ENCODE measurements around the gene NEDD9.

The NEDD9 gene

GRCh38 chr6:11272491-11273192 is 40.2 kb upstream of the NEDD9 start:
- TF ChIP-seq ZNF70 (CRISPR knock-in tag; IDR thresholded peaks at IDR 0.05) = no peak
- no peak for TF ChIP-seq SNAI2 (CRISPR knock-in tag; IDR thresholded peaks at IDR 0.05)
- no peak for TF ChIP-seq ESRRG (CRISPR knock-in tag; IDR thresholded peaks at IDR 0.05)
- TF ChIP-seq PPARA (CRISPR knock-in tag; IDR thresholded peaks at IDR 0.05; ENCODE audit: borderline replicate concordance) = no peak
- no peak for TF ChIP-seq BACH2 (CRISPR knock-in tag; IDR thresholded peaks at IDR 0.05; ENCODE audit: borderline replicate concordance)

GRCh38 chr6:11271228-11272020 is 39.0 kb upstream of the NEDD9 start:
- no peak for ATAC-seq

More at GRCh38 chr6:11272491-11273192, 40.2 kb upstream of the NEDD9 start:
- ATAC-seq = peak; percentile 51

GRCh38 chr6:11270030-11271027 is 37.9 kb upstream of the NEDD9 start:
- TF ChIP-seq PPARA (CRISPR knock-in tag; IDR thresholded peaks at IDR 0.05; ENCODE audit: borderline replicate concordance) (0 out of 2 replicates have a peak, but pooled peaks have one; percentile 37), ZFP3 (CRISPR knock-in tag; IDR thresholded peaks at IDR 0.05) (peak; percentile 69; the same call in 1 of the 2 replicates), ZC3H10 (CRISPR knock-in tag; IDR thresholded peaks at IDR 0.05) (no peak), TCF4 (CRISPR knock-in tag; IDR thresholded peaks at IDR 0.05; ENCODE audit: borderline replicate concordance) (peak; percentile 83; the same call in 1 of the 2 replicates)
- TF ChIP-seq, protein P1, sequence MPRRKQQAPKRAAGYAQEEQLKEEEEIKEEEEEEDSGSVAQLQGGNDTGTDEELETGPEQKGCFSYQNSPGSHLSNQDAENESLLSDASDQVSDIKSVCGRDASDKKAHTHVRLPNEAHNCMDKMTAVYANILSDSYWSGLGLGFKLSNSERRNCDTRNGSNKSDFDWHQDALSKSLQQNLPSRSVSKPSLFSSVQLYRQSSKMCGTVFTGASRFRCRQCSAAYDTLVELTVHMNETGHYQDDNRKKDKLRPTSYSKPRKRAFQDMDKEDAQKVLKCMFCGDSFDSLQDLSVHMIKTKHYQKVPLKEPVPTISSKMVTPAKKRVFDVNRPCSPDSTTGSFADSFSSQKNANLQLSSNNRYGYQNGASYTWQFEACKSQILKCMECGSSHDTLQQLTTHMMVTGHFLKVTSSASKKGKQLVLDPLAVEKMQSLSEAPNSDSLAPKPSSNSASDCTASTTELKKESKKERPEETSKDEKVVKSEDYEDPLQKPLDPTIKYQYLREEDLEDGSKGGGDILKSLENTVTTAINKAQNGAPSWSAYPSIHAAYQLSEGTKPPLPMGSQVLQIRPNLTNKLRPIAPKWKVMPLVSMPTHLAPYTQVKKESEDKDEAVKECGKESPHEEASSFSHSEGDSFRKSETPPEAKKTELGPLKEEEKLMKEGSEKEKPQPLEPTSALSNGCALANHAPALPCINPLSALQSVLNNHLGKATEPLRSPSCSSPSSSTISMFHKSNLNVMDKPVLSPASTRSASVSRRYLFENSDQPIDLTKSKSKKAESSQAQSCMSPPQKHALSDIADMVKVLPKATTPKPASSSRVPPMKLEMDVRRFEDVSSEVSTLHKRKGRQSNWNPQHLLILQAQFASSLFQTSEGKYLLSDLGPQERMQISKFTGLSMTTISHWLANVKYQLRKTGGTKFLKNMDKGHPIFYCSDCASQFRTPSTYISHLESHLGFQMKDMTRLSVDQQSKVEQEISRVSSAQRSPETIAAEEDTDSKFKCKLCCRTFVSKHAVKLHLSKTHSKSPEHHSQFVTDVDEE (CRISPR knock-in tag; IDR thresholded peaks at IDR 0.05) = peak; percentile 83
- ATAC-seq = peak; percentile 43; the same call in 1 of the 3 replicates

More at GRCh38 chr6:11271228-11272020, 39.0 kb upstream of the NEDD9 start:
- TF ChIP-seq PATZ1 (CRISPR knock-in tag; IDR thresholded peaks at IDR 0.05; ENCODE audit: borderline replicate concordance) (no peak), RARB (CRISPR knock-in tag; IDR thresholded peaks at IDR 0.05) (no peak), SNAI2 (CRISPR knock-in tag; IDR thresholded peaks at IDR 0.05) (no peak), ZC3H10 (CRISPR knock-in tag; IDR thresholded peaks at IDR 0.05) (no peak), CSDC2 (CRISPR knock-in tag; IDR thresholded peaks at IDR 0.05) (no peak), TCF4 (CRISPR knock-in tag; IDR thresholded peaks at IDR 0.05; ENCODE audit: borderline replicate concordance) (no peak), ISL1 (CRISPR knock-in tag; IDR thresholded peaks at IDR 0.05) (no peak), CSRNP3 (CRISPR knock-in tag; IDR thresholded peaks at IDR 0.05) (no peak)
- TF ChIP-seq, protein P1 (CRISPR knock-in tag; IDR thresholded peaks at IDR 0.05) = no peak
- TF ChIP-seq, protein P2, sequence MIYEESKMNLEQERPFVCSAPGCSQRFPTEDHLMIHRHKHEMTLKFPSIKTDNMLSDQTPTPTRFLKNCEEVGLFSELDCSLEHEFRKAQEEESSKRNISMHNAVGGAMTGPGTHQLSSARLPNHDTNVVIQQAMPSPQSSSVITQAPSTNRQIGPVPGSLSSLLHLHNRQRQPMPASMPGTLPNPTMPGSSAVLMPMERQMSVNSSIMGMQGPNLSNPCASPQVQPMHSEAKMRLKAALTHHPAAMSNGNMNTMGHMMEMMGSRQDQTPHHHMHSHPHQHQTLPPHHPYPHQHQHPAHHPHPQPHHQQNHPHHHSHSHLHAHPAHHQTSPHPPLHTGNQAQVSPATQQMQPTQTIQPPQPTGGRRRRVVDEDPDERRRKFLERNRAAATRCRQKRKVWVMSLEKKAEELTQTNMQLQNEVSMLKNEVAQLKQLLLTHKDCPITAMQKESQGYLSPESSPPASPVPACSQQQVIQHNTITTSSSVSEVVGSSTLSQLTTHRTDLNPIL (CRISPR knock-in tag; IDR thresholded peaks at IDR 0.05; ENCODE audit: low read depth) = no peak

Measured in SK-N-SH treated with all-trans-retinoic acid at 6 μM for 48 hours (cell line).